Loucy (cell line): ENCODE data around the gene SSBP3.

ENCODE experiments used
- EZH2phosphoT487 ChIP-seq: fragments of 200-600 bp; IDR thresholded peaks from 2 replicates; pipeline ENCODE4 v1.6.1; 2018; ENCODE audit warnings: antibody characterized with exemption, mild to moderate bottlenecking, moderate library complexity, borderline replicate concordance
- TF ChIP-seq, protein P1 (sequence below): fragments of 200-600 bp; sonication (generic); conservative IDR thresholded peaks from 2 replicates; pipeline ENCODE4 v1.5.1; 2014; ENCODE audit warnings: mild to moderate bottlenecking, antibody characterized with exemption, low read length

DNA sequence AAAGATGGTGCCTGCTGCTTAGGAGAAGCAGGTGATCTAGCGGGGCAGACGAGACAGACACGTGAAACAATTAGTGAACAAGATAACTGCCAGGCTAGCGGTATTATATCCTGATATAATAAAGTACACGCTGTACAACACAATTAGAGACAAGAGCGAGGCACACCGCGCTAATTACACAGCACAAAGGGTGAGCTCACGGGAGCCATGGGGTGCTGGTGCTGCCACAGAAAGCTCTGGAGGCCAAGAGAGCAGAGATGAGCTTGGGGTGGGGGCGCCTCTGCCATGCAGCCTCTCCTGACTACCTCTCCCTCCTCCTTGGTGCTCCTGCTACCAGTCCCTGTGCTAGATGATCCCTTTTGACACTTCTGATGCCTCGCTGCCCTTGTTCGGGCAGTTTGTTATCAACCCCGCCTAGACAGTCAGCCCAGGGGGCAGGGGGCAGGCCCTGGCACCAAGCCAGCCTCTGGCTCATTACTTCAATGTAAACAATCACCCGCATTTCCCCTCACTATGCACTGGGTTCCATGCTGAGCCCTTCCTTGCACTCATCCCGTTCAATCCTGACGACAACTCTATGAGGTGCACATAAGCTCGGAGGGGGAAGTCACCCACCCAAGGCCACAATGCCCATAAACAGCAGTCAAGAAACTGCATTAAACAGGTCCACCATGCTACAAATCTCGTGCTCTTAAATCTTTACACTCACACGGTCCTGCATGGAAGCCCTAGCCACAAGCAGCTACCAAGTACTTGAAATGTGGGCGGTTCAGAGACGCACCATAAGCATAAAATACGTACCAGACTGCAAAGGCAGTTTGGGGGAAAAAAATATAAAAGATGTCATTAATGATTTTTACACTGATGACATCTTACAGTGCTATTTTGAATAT is 103.0 kb downstream of the SSBP3 start:
- TF ChIP-seq, protein P1, sequence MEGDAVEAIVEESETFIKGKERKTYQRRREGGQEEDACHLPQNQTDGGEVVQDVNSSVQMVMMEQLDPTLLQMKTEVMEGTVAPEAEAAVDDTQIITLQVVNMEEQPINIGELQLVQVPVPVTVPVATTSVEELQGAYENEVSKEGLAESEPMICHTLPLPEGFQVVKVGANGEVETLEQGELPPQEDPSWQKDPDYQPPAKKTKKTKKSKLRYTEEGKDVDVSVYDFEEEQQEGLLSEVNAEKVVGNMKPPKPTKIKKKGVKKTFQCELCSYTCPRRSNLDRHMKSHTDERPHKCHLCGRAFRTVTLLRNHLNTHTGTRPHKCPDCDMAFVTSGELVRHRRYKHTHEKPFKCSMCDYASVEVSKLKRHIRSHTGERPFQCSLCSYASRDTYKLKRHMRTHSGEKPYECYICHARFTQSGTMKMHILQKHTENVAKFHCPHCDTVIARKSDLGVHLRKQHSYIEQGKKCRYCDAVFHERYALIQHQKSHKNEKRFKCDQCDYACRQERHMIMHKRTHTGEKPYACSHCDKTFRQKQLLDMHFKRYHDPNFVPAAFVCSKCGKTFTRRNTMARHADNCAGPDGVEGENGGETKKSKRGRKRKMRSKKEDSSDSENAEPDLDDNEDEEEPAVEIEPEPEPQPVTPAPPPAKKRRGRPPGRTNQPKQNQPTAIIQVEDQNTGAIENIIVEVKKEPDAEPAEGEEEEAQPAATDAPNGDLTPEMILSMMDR, result no peak
- no peak for TF ChIP-seq EZH2phosphoT487
